ENCODE results near the gene TEPSIN.

Gene TEPSIN

GRCh38 chr17:81208651-81209050 lies 30.2 kb downstream of the TEPSIN start:
- no peak overlapping the region for H3K9ac ChIP-seq (ENCODE audit: low read depth in 1 of 2, low read length in 2 of 2)
- H3K9me3 ChIP-seq (ENCODE audit: control insufficient read depth in 2 of 2, low read length in 2 of 2) = no peaks in the 10 kb centered on the region
- peaks cover 0 to 2% of the 10 kb centered on the region in 2 donors for H3K36me3 ChIP-seq (ENCODE audit: control insufficient read depth in 2 of 2, insufficient read depth in 2 of 2, low read length in 2 of 2)
- no peaks in the 10 kb centered on the region for H3K27me3 ChIP-seq (ENCODE audit: control insufficient read depth in 2 of 2, insufficient read depth in 2 of 2, low read length in 2 of 2)
- H3K27ac ChIP-seq (ENCODE audit: low read depth in 2 of 2, low read length in 2 of 2) = no peak overlapping the region
- no peaks in the 10 kb centered on the region for H3K4me1 ChIP-seq (ENCODE audit: control insufficient read depth in 2 of 2, insufficient read depth in 2 of 2, low read length in 2 of 2)
- H3K4me3 ChIP-seq (ENCODE audit: low read length in 2 of 2) = no peak overlapping the region

- peaks cover 0 to 2% of the 10 kb centered on the region in 2 donors for H3K36me3 ChIP-seq (ENCODE audit: control insufficient read depth in 2 of 2, insufficient read depth in 2 of 2, low read length in 2 of 2)
- H3K27ac ChIP-seq (ENCODE audit: low read depth in 2 of 2, low read length in 2 of 2) = no peak overlapping the region
- no peaks in the 10 kb centered on the region for H3K9me3 ChIP-seq (ENCODE audit: control insufficient read depth in 2 of 2, low read length in 2 of 2)
- H3K27me3 ChIP-seq (ENCODE audit: control insufficient read depth in 2 of 2, insufficient read depth in 2 of 2, low read length in 2 of 2) = no peaks in the 10 kb centered on the region
- no peak overlapping the region for H3K4me3 ChIP-seq (ENCODE audit: low read length in 2 of 2)
- H3K4me1 ChIP-seq (ENCODE audit: control insufficient read depth in 2 of 2, insufficient read depth in 2 of 2, low read length in 2 of 2) = no peaks in the 10 kb centered on the region
- peak overlapping the region in 1 of 2 donors; percentile 14 for H3K9ac ChIP-seq (ENCODE audit: low read depth in 1 of 2, low read length in 2 of 2)
Observed at GRCh38 chr17:81207610-81208581, 31.0 kb downstream of the TEPSIN start.

DNA sequence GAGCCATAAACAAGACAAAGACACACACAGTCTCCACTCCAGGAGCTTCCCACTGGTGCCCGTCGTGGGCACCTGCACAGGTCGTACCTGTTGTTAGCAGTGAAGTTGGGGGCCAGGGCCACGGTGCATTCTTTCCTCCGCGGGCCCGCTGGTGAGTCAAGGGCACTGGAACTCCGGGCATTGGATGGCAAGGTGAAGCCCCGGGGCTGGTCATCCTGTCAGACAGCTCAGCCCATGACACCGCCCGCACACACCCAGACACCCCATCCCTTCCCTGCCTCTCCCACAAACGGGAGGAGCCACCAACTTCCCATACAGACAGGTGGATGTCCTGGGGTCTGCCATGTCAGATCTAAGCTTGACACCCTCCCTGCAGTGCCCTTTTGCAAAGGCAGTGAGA lies 32.2 kb downstream of the TEPSIN start:
- H3K4me3 ChIP-seq (ENCODE audit: low read length in 2 of 2) = no peak overlapping the region
- peaks cover 0 to 2% of the 10 kb centered on the region in 2 donors for H3K36me3 ChIP-seq (ENCODE audit: control insufficient read depth in 2 of 2, insufficient read depth in 2 of 2, low read length in 2 of 2)
- no peak overlapping the region for H3K27ac ChIP-seq (ENCODE audit: low read depth in 2 of 2, low read length in 2 of 2)
- H3K9me3 ChIP-seq (ENCODE audit: control insufficient read depth in 2 of 2, low read length in 2 of 2) = no peaks in the 10 kb centered on the region
- no peaks in the 10 kb centered on the region for H3K27me3 ChIP-seq (ENCODE audit: control insufficient read depth in 2 of 2, insufficient read depth in 2 of 2, low read length in 2 of 2)
- no peak overlapping the region for H3K9ac ChIP-seq (ENCODE audit: low read depth in 1 of 2, low read length in 2 of 2)
- no peaks in the 10 kb centered on the region for H3K4me1 ChIP-seq (ENCODE audit: control insufficient read depth in 2 of 2, insufficient read depth in 2 of 2, low read length in 2 of 2)

- H3K36me3 ChIP-seq (ENCODE audit: control insufficient read depth in 2 of 2, insufficient read depth in 2 of 2, low read length in 2 of 2) = peaks cover 0 to 2% of the 10 kb centered on the region in 2 donors
- H3K27me3 ChIP-seq (ENCODE audit: control insufficient read depth in 2 of 2, insufficient read depth in 2 of 2, low read length in 2 of 2) = no peaks in the 10 kb centered on the region
- no peaks in the 10 kb centered on the region for H3K9me3 ChIP-seq (ENCODE audit: control insufficient read depth in 2 of 2, low read length in 2 of 2)
- H3K9ac ChIP-seq (ENCODE audit: low read depth in 1 of 2, low read length in 2 of 2) = no peak overlapping the region
- no peak overlapping the region for H3K27ac ChIP-seq (ENCODE audit: low read depth in 2 of 2, low read length in 2 of 2)
- H3K4me3 ChIP-seq (ENCODE audit: low read length in 2 of 2) = no peak overlapping the region
- no peaks in the 10 kb centered on the region for H3K4me1 ChIP-seq (ENCODE audit: control insufficient read depth in 2 of 2, insufficient read depth in 2 of 2, low read length in 2 of 2)
Observed at GRCh38 chr17:81206166-81206565, 32.7 kb downstream of the TEPSIN start.

DNA sequence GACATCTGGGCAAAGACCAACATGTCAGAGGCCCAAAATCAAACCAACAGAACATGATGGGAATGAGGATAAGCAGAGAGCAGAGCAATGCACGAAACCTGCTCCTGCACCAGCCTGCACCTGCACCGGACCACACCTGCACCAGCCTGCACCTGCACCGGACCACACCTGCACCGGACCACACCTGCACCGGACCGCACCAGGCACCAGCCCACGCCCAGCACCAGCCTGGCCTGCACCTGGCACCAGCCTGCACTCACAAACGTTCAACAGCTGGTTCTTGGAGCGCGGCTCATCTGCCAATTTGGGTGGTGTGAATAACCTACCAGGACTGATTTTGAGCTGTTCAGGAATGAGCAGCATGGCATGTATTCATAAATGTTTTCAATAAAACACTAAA lies 34.3 kb downstream of the TEPSIN start:
- H3K9ac ChIP-seq (ENCODE audit: low read depth in 1 of 2, low read length in 2 of 2) = no peak overlapping the region
- no peaks in the 10 kb centered on the region for H3K9me3 ChIP-seq (ENCODE audit: control insufficient read depth in 2 of 2, low read length in 2 of 2)
- no peak overlapping the region for H3K27ac ChIP-seq (ENCODE audit: low read depth in 2 of 2, low read length in 2 of 2)
- H3K27me3 ChIP-seq (ENCODE audit: control insufficient read depth in 2 of 2, insufficient read depth in 2 of 2, low read length in 2 of 2) = no peaks in the 10 kb centered on the region
- H3K36me3 ChIP-seq (ENCODE audit: control insufficient read depth in 2 of 2, insufficient read depth in 2 of 2, low read length in 2 of 2) = peaks cover 0 to 2% of the 10 kb centered on the region in 2 donors
- no peak overlapping the region for H3K4me3 ChIP-seq (ENCODE audit: low read length in 2 of 2)
- H3K4me1 ChIP-seq (ENCODE audit: control insufficient read depth in 2 of 2, insufficient read depth in 2 of 2, low read length in 2 of 2) = peaks cover 0 to 2% of the 10 kb centered on the region in 2 donors

DNA sequence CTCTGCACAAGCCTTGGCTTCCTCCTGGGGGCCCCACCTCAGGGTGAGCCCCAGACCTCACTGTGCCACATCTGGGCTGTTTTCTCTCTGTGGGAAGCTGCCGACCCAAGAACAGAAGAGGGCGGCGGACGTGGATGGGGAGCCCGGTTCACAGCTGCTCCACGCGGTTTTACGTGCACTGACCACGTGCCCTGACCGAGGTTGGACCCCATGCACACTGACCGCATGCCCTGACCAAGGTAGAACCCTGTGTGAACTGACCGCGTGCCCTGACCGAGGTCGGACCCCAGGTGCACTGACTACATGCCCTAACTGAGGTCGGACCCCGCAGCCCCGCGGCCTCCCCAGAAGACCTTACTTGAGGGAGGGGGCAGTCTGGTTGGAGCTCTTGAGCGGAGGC lies 35.7 kb downstream of the TEPSIN start:
- no peak overlapping the region for H3K27ac ChIP-seq (ENCODE audit: low read depth in 2 of 2, low read length in 2 of 2)
- no peaks in the 10 kb centered on the region for H3K27me3 ChIP-seq (ENCODE audit: control insufficient read depth in 2 of 2, insufficient read depth in 2 of 2, low read length in 2 of 2)
- H3K4me1 ChIP-seq (ENCODE audit: control insufficient read depth in 2 of 2, insufficient read depth in 2 of 2, low read length in 2 of 2) = peaks cover 0 to 2% of the 10 kb centered on the region in 2 donors
- H3K9me3 ChIP-seq (ENCODE audit: control insufficient read depth in 2 of 2, low read length in 2 of 2) = no peaks in the 10 kb centered on the region
- no peak overlapping the region for H3K9ac ChIP-seq (ENCODE audit: low read depth in 1 of 2, low read length in 2 of 2)
- no peak overlapping the region for H3K4me3 ChIP-seq (ENCODE audit: low read length in 2 of 2)
- H3K36me3 ChIP-seq (ENCODE audit: control insufficient read depth in 2 of 2, insufficient read depth in 2 of 2, low read length in 2 of 2) = peaks cover 0 to 3% of the 10 kb centered on the region in 2 donors

GRCh38 chr17:81202318-81202717 lies 36.5 kb downstream of the TEPSIN start:
- Histone ChIP-seq H3K27ac (ENCODE audit: low read depth in 2 of 2, low read length in 2 of 2) (no peak overlapping the region), H3K36me3 (ENCODE audit: control insufficient read depth in 2 of 2, insufficient read depth in 2 of 2, low read length in 2 of 2) (peaks cover 0 to 3% of the 10 kb centered on the region in 2 donors), H3K9ac (ENCODE audit: low read depth in 1 of 2, low read length in 2 of 2) (no peak overlapping the region), H3K9me3 (ENCODE audit: control insufficient read depth in 2 of 2, low read length in 2 of 2) (no peaks in the 10 kb centered on the region), H3K27me3 (ENCODE audit: control insufficient read depth in 2 of 2, insufficient read depth in 2 of 2, low read length in 2 of 2) (no peaks in the 10 kb centered on the region), H3K4me1 (ENCODE audit: control insufficient read depth in 2 of 2, insufficient read depth in 2 of 2, low read length in 2 of 2) (peaks cover 0 to 2% of the 10 kb centered on the region in 2 donors), H3K4me3 (ENCODE audit: low read length in 2 of 2) (no peak overlapping the region)

GRCh38 chr17:81200695-81201580 lies 37.9 kb downstream of the TEPSIN start:
- Histone ChIP-seq H3K27me3 (ENCODE audit: control insufficient read depth in 2 of 2, insufficient read depth in 2 of 2, low read length in 2 of 2) (no peaks in the 10 kb centered on the region), H3K36me3 (ENCODE audit: control insufficient read depth in 2 of 2, insufficient read depth in 2 of 2, low read length in 2 of 2) (peaks cover 0 to 3% of the 10 kb centered on the region in 2 donors), H3K4me1 (ENCODE audit: control insufficient read depth in 2 of 2, insufficient read depth in 2 of 2, low read length in 2 of 2) (peaks cover 0 to 2% of the 10 kb centered on the region in 2 donors), H3K9me3 (ENCODE audit: control insufficient read depth in 2 of 2, low read length in 2 of 2) (no peaks in the 10 kb centered on the region), H3K4me3 (ENCODE audit: low read length in 2 of 2) (no peak overlapping the region), H3K9ac (ENCODE audit: low read depth in 1 of 2, low read length in 2 of 2) (no peak overlapping the region), H3K27ac (ENCODE audit: low read depth in 2 of 2, low read length in 2 of 2) (no peak overlapping the region)

DNA sequence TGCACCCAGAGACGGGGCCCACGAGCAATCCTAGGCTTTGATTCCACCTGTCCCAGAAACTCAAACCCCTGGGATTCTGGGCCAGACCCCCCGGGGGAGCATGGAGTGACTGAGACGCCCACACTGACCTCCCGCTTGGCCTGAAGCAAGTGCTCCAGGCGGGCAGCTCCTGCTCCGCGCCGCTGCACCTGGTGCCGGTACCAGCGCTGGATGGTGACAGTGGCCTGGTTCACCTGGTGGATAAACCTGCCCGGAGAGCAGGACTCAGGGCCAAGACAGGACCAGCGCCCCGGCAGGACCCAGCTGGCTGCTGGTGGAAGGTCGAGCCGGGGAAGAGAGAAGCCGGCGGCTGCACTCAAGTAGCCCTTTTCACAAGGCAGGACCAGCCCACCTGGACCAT lies 38.7 kb downstream of the TEPSIN start:
- H3K9ac ChIP-seq (ENCODE audit: low read depth in 1 of 2, low read length in 2 of 2) = no peak overlapping the region
- no peak overlapping the region for H3K4me3 ChIP-seq (ENCODE audit: low read length in 2 of 2)
- peaks cover 0 to 2% of the 10 kb centered on the region in 2 donors for H3K4me1 ChIP-seq (ENCODE audit: control insufficient read depth in 2 of 2, insufficient read depth in 2 of 2, low read length in 2 of 2)
- H3K27me3 ChIP-seq (ENCODE audit: control insufficient read depth in 2 of 2, insufficient read depth in 2 of 2, low read length in 2 of 2) = no peaks in the 10 kb centered on the region
- no peaks in the 10 kb centered on the region for H3K9me3 ChIP-seq (ENCODE audit: control insufficient read depth in 2 of 2, low read length in 2 of 2)
- H3K27ac ChIP-seq (ENCODE audit: low read depth in 2 of 2, low read length in 2 of 2) = no peak overlapping the region
- peaks cover 0 to 3% of the 10 kb centered on the region in 2 donors for H3K36me3 ChIP-seq (ENCODE audit: control insufficient read depth in 2 of 2, insufficient read depth in 2 of 2, low read length in 2 of 2)

- no peaks in the 10 kb centered on the region for H3K27me3 ChIP-seq (ENCODE audit: control insufficient read depth in 2 of 2, insufficient read depth in 2 of 2, low read length in 2 of 2)
- H3K27ac ChIP-seq (ENCODE audit: low read depth in 2 of 2, low read length in 2 of 2) = no peak overlapping the region
- H3K36me3 ChIP-seq (ENCODE audit: control insufficient read depth in 2 of 2, insufficient read depth in 2 of 2, low read length in 2 of 2) = peaks cover 0 to 3% of the 10 kb centered on the region in 2 donors
- H3K9ac ChIP-seq (ENCODE audit: low read depth in 1 of 2, low read length in 2 of 2) = no peak overlapping the region
- no peak overlapping the region for H3K4me3 ChIP-seq (ENCODE audit: low read length in 2 of 2)
- H3K9me3 ChIP-seq (ENCODE audit: control insufficient read depth in 2 of 2, low read length in 2 of 2) = no peaks in the 10 kb centered on the region
- H3K4me1 ChIP-seq (ENCODE audit: control insufficient read depth in 2 of 2, insufficient read depth in 2 of 2, low read length in 2 of 2) = peaks cover 0 to 2% of the 10 kb centered on the region in 2 donors
Observed at GRCh38 chr17:81199482-81199830, 39.4 kb downstream of the TEPSIN start.
